Measurements from ENCODE around the gene WDR36.

Gene WDR36

GRCh38 chr5:111143910-111144309 is 51.8 kb downstream of the WDR36 start:
- Histone ChIP-seq H3K4me3 (ENCODE audit: low read depth, low read length) (no peak overlapping the region), H3K4me1 (ENCODE audit: control insufficient read depth, insufficient read depth, low read length) (no peaks in the 10 kb centered on the region), H3K36me3 (ENCODE audit: control insufficient read depth, insufficient read depth, low read length) (no peaks in the 10 kb centered on the region), H3K27me3 (ENCODE audit: control insufficient read depth, insufficient read depth, low read length) (no peaks in the 10 kb centered on the region), H3K9ac (ENCODE audit: low read depth, low read length) (no peak overlapping the region), H3K9me3 (ENCODE audit: control insufficient read depth, insufficient read depth, low read length) (no peaks in the 10 kb centered on the region)

- Histone ChIP-seq H3K9ac (ENCODE audit: low read depth, low read length) (no peak overlapping the region), H3K36me3 (ENCODE audit: control insufficient read depth, insufficient read depth, low read length) (no peaks in the 10 kb centered on the region), H3K9me3 (ENCODE audit: control insufficient read depth, insufficient read depth, low read length) (no peaks in the 10 kb centered on the region), H3K4me1 (ENCODE audit: control insufficient read depth, insufficient read depth, low read length) (no peaks in the 10 kb centered on the region), H3K27me3 (ENCODE audit: control insufficient read depth, insufficient read depth, low read length) (no peaks in the 10 kb centered on the region), H3K4me3 (ENCODE audit: low read depth, low read length) (no peak overlapping the region)
Measured at GRCh38 chr5:111144352-111144930, 52.3 kb downstream of the WDR36 start.

DNA sequence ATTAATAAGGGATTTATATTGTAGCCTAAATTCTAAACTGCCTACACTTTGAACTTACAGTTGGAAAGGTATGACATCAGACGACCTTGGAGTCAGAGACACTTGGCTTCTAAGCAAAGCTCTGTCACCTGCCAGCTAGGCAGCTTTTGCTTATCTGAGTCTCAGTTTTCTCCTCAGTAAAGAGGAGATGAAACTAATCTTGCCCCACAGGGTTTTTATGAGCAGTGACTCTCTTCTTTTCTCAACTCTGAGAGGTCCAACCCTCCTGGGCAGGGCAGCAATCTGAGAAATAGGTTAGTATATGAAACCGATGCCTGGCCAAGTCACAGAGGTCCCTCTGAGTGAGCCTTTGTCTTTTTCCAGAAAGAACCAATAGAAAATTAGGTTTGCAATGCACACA is 53.9 kb downstream of the WDR36 start:
- H3K36me3 ChIP-seq (ENCODE audit: control insufficient read depth, insufficient read depth, low read length): no peaks in the 10 kb centered on the region
- H3K9me3 ChIP-seq (ENCODE audit: control insufficient read depth, insufficient read depth, low read length): no peaks in the 10 kb centered on the region
- H3K4me1 ChIP-seq (ENCODE audit: control insufficient read depth, insufficient read depth, low read length): no peaks in the 10 kb centered on the region
- H3K27me3 ChIP-seq (ENCODE audit: control insufficient read depth, insufficient read depth, low read length): no peaks in the 10 kb centered on the region
- H3K9ac ChIP-seq (ENCODE audit: low read depth, low read length): no peak overlapping the region
- H3K4me3 ChIP-seq (ENCODE audit: low read depth, low read length): no peak overlapping the region

- Histone ChIP-seq H3K9ac (ENCODE audit: low read depth, low read length) (no peak overlapping the region), H3K36me3 (ENCODE audit: control insufficient read depth, insufficient read depth, low read length) (no peaks in the 10 kb centered on the region), H3K27me3 (ENCODE audit: control insufficient read depth, insufficient read depth, low read length) (no peaks in the 10 kb centered on the region), H3K4me3 (ENCODE audit: low read depth, low read length) (no peak overlapping the region), H3K9me3 (ENCODE audit: control insufficient read depth, insufficient read depth, low read length) (no peaks in the 10 kb centered on the region), H3K4me1 (ENCODE audit: control insufficient read depth, insufficient read depth, low read length) (no peaks in the 10 kb centered on the region)
Measured at GRCh38 chr5:111147502-111147901, 55.4 kb downstream of the WDR36 start.

GRCh38 chr5:111151998-111152397 is 59.9 kb downstream of the WDR36 start:
- Histone ChIP-seq H3K36me3 (ENCODE audit: control insufficient read depth, insufficient read depth, low read length) (no peaks in the 10 kb centered on the region), H3K9ac (ENCODE audit: low read depth, low read length) (no peak overlapping the region), H3K4me3 (ENCODE audit: low read depth, low read length) (no peak overlapping the region), H3K4me1 (ENCODE audit: control insufficient read depth, insufficient read depth, low read length) (no peaks in the 10 kb centered on the region), H3K27me3 (ENCODE audit: control insufficient read depth, insufficient read depth, low read length) (no peaks in the 10 kb centered on the region), H3K9me3 (ENCODE audit: control insufficient read depth, insufficient read depth, low read length) (no peaks in the 10 kb centered on the region)

DNA sequence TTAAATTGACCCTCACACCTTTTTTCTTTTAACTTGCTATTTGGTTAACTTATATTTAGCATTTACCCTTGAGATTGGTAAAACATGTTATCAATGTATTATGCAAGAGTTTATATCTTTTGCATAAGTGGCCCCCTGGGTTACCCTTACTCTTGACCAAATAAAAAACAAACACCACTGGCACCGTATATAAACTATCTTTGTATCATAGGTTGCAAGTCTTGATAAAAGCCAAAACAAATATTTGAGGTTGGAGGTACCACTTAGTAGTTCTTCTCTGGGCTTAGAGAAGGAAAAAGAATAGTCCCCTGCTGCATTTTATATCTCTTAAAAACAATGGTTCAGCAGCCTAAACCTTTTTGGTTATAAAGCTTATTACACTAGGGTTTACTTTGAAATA is 61.3 kb downstream of the WDR36 start:
- Histone ChIP-seq H3K9me3 (ENCODE audit: control insufficient read depth, insufficient read depth, low read length) (no peaks in the 10 kb centered on the region), H3K27me3 (ENCODE audit: control insufficient read depth, insufficient read depth, low read length) (no peaks in the 10 kb centered on the region), H3K4me3 (ENCODE audit: low read depth, low read length) (no peak overlapping the region), H3K36me3 (ENCODE audit: control insufficient read depth, insufficient read depth, low read length) (no peaks in the 10 kb centered on the region), H3K4me1 (ENCODE audit: control insufficient read depth, insufficient read depth, low read length) (no peaks in the 10 kb centered on the region), H3K9ac (ENCODE audit: low read depth, low read length) (no peak overlapping the region)

- Histone ChIP-seq H3K9ac (ENCODE audit: low read depth, low read length) (no peak overlapping the region), H3K4me3 (ENCODE audit: low read depth, low read length) (no peak overlapping the region), H3K27me3 (ENCODE audit: control insufficient read depth, insufficient read depth, low read length) (no peaks in the 10 kb centered on the region), H3K4me1 (ENCODE audit: control insufficient read depth, insufficient read depth, low read length) (no peaks in the 10 kb centered on the region), H3K36me3 (ENCODE audit: control insufficient read depth, insufficient read depth, low read length) (no peaks in the 10 kb centered on the region), H3K9me3 (ENCODE audit: control insufficient read depth, insufficient read depth, low read length) (no peaks in the 10 kb centered on the region)
Measured at GRCh38 chr5:111153945-111154344, 61.8 kb downstream of the WDR36 start.

DNA sequence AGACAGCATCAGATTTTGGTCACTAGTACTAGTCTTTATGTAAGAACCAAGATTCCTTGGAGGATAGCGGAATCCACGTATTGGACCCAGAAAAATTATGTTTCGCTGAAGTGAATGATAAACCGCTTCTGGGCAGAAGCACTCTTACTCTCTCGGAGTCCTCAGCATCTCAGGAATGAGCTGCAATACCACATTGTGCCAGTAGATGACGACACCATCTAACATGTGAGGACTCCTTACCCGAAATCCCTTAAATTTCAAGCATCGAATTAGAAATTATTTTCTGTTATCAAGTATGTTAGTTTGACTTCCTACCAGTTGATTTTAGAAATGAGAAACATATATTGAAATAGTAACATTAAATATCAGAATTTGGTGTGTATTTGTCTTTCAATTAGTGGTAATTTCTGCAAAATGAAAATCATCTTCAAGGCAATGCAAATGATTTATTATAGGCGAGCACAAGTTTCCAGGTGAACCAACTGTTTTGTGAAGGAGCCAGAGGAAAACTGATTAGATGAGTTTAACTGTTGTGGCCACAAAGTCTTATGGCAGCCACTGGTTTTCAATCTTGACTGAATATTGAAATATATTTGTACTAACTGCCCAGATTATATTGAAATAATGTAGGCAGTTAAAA is 66.1 kb downstream of the WDR36 start:
- H3K36me3 ChIP-seq (ENCODE audit: control insufficient read depth, insufficient read depth, low read length): no peaks in the 10 kb centered on the region
- no peak overlapping the region for H3K9ac ChIP-seq (ENCODE audit: low read depth, low read length)
- no peaks in the 10 kb centered on the region for H3K4me1 ChIP-seq (ENCODE audit: control insufficient read depth, insufficient read depth, low read length)
- no peaks in the 10 kb centered on the region for H3K27me3 ChIP-seq (ENCODE audit: control insufficient read depth, insufficient read depth, low read length)
- H3K4me3 ChIP-seq (ENCODE audit: low read depth, low read length): no peak overlapping the region
- H3K9me3 ChIP-seq (ENCODE audit: control insufficient read depth, insufficient read depth, low read length): no peaks in the 10 kb centered on the region

- H3K27me3 ChIP-seq (ENCODE audit: control insufficient read depth, insufficient read depth, low read length): no peaks in the 10 kb centered on the region
- no peak overlapping the region for H3K9ac ChIP-seq (ENCODE audit: low read depth, low read length)
- no peaks in the 10 kb centered on the region for H3K9me3 ChIP-seq (ENCODE audit: control insufficient read depth, insufficient read depth, low read length)
- no peak overlapping the region for H3K4me3 ChIP-seq (ENCODE audit: low read depth, low read length)
- H3K36me3 ChIP-seq (ENCODE audit: control insufficient read depth, insufficient read depth, low read length): no peaks in the 10 kb centered on the region
- no peaks in the 10 kb centered on the region for H3K4me1 ChIP-seq (ENCODE audit: control insufficient read depth, insufficient read depth, low read length)
Measured at GRCh38 chr5:111159845-111160244, 67.7 kb downstream of the WDR36 start.

DNA sequence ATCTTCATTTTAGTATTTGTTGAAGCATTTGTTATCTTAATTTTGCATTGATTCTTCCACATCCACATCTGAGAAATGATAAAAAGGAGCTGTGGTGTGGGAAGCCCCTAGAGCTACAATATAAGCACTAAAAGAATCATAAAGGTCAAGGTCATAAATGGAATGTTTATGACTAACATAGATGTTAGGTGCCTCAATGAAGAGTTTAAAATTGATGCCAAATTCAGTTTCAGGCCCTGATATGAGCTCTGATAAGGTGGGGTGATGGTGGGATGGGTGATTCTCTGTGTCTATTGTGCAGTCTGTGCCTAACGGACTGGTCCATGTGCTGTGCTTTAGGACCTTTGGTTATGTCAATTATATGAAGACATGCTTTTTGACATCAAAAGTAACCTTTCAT is 70.9 kb downstream of the WDR36 start:
- Histone ChIP-seq H3K27me3 (ENCODE audit: control insufficient read depth, insufficient read depth, low read length) (no peaks in the 10 kb centered on the region), H3K4me1 (ENCODE audit: control insufficient read depth, insufficient read depth, low read length) (peaks cover 3% of the 10 kb centered on the region)

GRCh38 chr5:111165058-111165457 is 72.9 kb downstream of the WDR36 start:
- Histone ChIP-seq H3K4me1 (ENCODE audit: control insufficient read depth, insufficient read depth, low read length) (peaks cover 3% of the 10 kb centered on the region), H3K9ac (ENCODE audit: low read depth, low read length) (no peak overlapping the region), H3K9me3 (ENCODE audit: control insufficient read depth, insufficient read depth, low read length) (no peaks in the 10 kb centered on the region), H3K27me3 (ENCODE audit: control insufficient read depth, insufficient read depth, low read length) (no peaks in the 10 kb centered on the region), H3K36me3 (ENCODE audit: control insufficient read depth, insufficient read depth, low read length) (no peaks in the 10 kb centered on the region), H3K4me3 (ENCODE audit: low read depth, low read length) (no peak overlapping the region)

More for the DNA sequence above, 70.9 kb downstream of the WDR36 start:
- no peak overlapping the region for H3K4me3 ChIP-seq (ENCODE audit: low read depth, low read length)
- H3K36me3 ChIP-seq (ENCODE audit: control insufficient read depth, insufficient read depth, low read length): no peaks in the 10 kb centered on the region
- H3K9me3 ChIP-seq (ENCODE audit: control insufficient read depth, insufficient read depth, low read length): no peaks in the 10 kb centered on the region
- H3K9ac ChIP-seq (ENCODE audit: low read depth, low read length): no peak overlapping the region

GRCh38 chr5:111167551-111167950 is 75.4 kb downstream of the WDR36 start:
- H3K4me3 ChIP-seq (ENCODE audit: low read depth, low read length): no peak overlapping the region
- no peaks in the 10 kb centered on the region for H3K27me3 ChIP-seq (ENCODE audit: control insufficient read depth, insufficient read depth, low read length)
- H3K9me3 ChIP-seq (ENCODE audit: control insufficient read depth, insufficient read depth, low read length): no peaks in the 10 kb centered on the region
- peaks cover 3% of the 10 kb centered on the region for H3K4me1 ChIP-seq (ENCODE audit: control insufficient read depth, insufficient read depth, low read length)
- H3K36me3 ChIP-seq (ENCODE audit: control insufficient read depth, insufficient read depth, low read length): no peaks in the 10 kb centered on the region
- H3K9ac ChIP-seq (ENCODE audit: low read depth, low read length): no peak overlapping the region

All from iPS-15b (cell line).